Gastroesophageal sphincter (tissue), 3 donors: ENCODE measurements around the gene EFNA3.

Experiments used
- EP300 ChIP-seq: sonication (generic); formaldehyde crosslinking; IDR thresholded peaks from one replicate; pipeline ENCODE4 v1.6.1; 2017; ENCODE audit warnings: antibody characterized with exemption, mild to moderate bottlenecking
- POLR2A ChIP-seq, 2 donors: fragments of 450-650 bp; IDR thresholded peaks; one replicate each; pipeline ENCODE4 v1.6.1; 2017; ENCODE audit warnings: antibody characterized with exemption in 2 of 2, mild to moderate bottlenecking in 2 of 2, moderate library complexity in 1 of 2
- POLR2AphosphoS5 ChIP-seq: sonication (generic); formaldehyde crosslinking; IDR thresholded peaks from one replicate; pipeline ENCODE4 v1.6.1; 2017; ENCODE audit warnings: antibody characterized with exemption
- TF ChIP-seq, protein P1 (sequence below), 4 experiments: fragments of 200-600 bp in 2 of 4; fragments of 450-650 bp in 2 of 4; sonication (generic) in 1 of 4; IDR thresholded peaks; one replicate each; pipeline ENCODE4 v1.5.1; 2017 to 2019; ENCODE audit warnings: antibody characterized with exemption in 4 of 4, mild to moderate bottlenecking in 2 of 4, moderate library complexity in 2 of 4

DNA sequence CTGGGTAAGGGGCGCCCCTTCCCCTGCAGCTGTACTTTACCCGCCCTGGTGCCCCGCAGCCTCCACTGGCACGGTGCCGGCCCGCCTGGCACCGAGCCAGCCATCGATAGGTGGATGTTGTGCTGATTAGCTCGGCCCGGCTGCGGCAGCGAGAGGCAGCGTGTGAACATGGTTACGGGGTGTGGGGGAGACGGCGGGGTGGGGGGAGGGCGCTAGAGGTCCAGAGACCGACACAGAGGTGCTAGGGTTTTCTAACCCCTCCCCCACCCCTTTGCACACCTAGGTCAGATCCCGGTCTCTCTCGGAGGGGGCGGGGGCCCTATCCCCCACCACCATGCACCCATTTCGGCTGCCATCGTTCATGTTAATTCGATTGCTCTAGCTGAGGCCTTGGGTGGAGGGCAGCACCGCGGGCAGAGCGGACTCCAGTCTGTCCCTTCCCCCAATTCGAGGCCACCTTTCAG, 8.4 kb upstream of the EFNA3 start:
- TF ChIP-seq, protein P1, sequence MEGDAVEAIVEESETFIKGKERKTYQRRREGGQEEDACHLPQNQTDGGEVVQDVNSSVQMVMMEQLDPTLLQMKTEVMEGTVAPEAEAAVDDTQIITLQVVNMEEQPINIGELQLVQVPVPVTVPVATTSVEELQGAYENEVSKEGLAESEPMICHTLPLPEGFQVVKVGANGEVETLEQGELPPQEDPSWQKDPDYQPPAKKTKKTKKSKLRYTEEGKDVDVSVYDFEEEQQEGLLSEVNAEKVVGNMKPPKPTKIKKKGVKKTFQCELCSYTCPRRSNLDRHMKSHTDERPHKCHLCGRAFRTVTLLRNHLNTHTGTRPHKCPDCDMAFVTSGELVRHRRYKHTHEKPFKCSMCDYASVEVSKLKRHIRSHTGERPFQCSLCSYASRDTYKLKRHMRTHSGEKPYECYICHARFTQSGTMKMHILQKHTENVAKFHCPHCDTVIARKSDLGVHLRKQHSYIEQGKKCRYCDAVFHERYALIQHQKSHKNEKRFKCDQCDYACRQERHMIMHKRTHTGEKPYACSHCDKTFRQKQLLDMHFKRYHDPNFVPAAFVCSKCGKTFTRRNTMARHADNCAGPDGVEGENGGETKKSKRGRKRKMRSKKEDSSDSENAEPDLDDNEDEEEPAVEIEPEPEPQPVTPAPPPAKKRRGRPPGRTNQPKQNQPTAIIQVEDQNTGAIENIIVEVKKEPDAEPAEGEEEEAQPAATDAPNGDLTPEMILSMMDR (IDR thresholded peaks at IDR 0.05) = no peak
- TF ChIP-seq POLR2A (IDR thresholded peaks at IDR 0.05) (no peak), POLR2AphosphoS5 (no peak), EP300 (no peak)
